Measurements from ENCODE around the gene C19orf47. TPM values are rescaled to one million over a fixed set of nuclear protein-coding genes. Genes with fewer than 3 reads are reported as not detected.
"Not testable (repeated sequence)": the region's sequence is repeated elsewhere in the genome, so short reads cannot be mapped to it uniquely, and the experiment has no call there.

Gene C19orf47
- polyA plus RNA-seq, 1 donor from 2014 or later, result 8.8 TPM

DNA sequence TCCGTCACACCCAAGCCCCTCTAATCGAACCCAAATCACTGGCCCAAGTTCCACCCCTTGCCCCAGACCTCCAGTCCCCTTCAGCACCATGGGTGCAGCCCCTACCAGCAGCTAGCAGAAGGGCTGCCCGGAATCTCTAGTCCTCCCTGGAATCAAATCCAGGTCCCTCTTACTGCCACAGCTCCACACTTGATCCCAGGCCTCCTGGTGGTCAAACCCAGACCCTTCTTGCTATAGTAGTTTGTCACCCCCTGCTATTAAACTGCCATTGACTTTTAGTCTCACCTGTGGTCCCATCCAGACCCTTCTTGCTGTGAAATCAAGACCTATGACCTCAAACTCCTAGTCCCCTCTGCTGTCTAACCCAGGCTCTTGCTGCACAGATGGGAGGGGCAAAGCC is 33.1 kb upstream of the C19orf47 start:
- H3K36me3 Mint-ChIP-seq, result peaks cover 2% of the 10 kb centered on the region
- H3K27ac Mint-ChIP-seq, result no peak overlapping the region
- H3K4me3 Mint-ChIP-seq, result peak overlapping the region in 1 of 4 donors; percentile 63
- H3K4me1 Mint-ChIP-seq, result no peaks in the 10 kb centered on the region
- H3K9me3 Mint-ChIP-seq, result no peaks in the 10 kb centered on the region
- H3K27me3 Mint-ChIP-seq, result no peaks in the 10 kb centered on the region

DNA sequence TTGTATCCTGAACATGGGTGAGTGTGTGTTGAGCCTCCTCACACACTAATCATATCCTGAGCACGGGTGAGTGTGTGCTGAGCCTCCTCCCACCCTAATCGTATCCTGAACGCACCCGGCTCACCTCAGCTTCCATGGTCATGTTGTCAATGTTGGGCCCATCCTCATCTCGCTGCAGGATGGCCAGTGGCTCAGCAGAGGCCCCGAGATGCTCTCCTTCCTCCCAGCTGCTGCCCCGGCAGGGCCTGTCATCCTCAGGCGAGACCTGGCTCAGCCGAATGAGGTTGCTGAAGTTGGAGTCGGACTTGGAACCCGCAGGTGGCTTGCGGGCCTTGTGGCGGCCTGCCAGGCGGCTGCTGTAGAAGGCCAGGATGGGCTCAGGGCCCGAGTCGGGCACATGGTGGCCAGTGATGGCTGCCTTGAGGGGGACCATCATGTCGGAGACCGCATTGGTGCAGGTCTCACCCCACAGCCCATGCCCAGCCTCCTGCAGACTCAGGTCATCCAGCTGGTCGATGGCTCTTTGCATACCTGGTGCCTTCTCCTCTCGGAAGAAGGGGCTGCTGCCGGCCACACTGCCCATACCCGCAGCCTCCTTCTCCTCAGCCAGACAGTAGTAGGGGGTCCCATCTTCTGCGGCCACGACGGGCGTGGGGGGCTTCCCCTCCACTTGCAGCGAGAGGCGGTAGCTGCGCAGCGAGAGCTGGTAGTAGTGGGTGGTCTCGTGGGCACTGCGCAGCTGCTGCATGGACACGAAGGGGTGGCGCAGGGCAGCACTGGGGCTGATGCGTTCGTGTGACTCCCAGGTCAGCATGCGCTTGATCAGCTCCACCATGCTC is 32.2 kb upstream of the C19orf47 start:
- H3K4me1 Mint-ChIP-seq, result no peaks in the 10 kb centered on the region
- no peak overlapping the region for H3K4me3 Mint-ChIP-seq
- H3K27ac Mint-ChIP-seq, result no peak overlapping the region
- H3K36me3 Mint-ChIP-seq, result peaks cover 2% of the 10 kb centered on the region
- H3K27me3 Mint-ChIP-seq, result no peaks in the 10 kb centered on the region
- H3K9me3 Mint-ChIP-seq, result no peaks in the 10 kb centered on the region

- Mint-ChIP-seq H3K9me3 (no peaks in the 10 kb centered on the region), H3K4me3 (no peak overlapping the region), H3K27me3 (no peaks in the 10 kb centered on the region), H3K27ac (peak overlapping the region in 1 of 3 donors; percentile 71), H3K36me3 (peaks cover 2% of the 10 kb centered on the region), H3K4me1 (no peaks in the 10 kb centered on the region)
These were observed 31.4 kb upstream of the C19orf47 start for GRCh38 chr19:40379446-40380198.

DNA sequence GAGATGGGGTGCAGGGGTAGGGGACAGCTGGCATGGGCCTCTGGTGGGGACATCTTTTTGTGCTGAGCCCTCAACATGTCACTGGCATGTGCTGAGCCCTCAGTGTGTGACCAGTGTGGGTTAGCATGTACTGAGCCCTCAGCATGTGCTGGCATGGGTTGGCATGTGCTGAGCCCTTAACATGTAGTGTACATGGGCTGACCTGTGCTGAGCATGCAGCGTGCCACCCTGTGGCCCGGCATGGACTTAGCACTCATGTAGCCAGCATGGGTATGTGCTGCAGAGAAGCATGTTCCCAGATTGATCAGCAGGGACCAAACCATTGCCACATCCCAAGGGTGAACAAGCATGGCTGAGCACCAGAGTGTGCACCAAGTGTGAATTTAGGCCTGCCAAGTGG is 30.3 kb upstream of the C19orf47 start:
- Mint-ChIP-seq H3K4me1 (no peaks in the 10 kb centered on the region), H3K27ac (no peak overlapping the region), H3K9me3 (no peaks in the 10 kb centered on the region), H3K36me3 (peaks cover 2% of the 10 kb centered on the region), H3K27me3 (no peaks in the 10 kb centered on the region), H3K4me3 (no peak overlapping the region)

- no peaks in the 10 kb centered on the region for H3K9me3 Mint-ChIP-seq
- peaks cover 2% of the 10 kb centered on the region for H3K36me3 Mint-ChIP-seq
- H3K4me1 Mint-ChIP-seq, result no peaks in the 10 kb centered on the region
- H3K27me3 Mint-ChIP-seq, result no peaks in the 10 kb centered on the region
- H3K27ac Mint-ChIP-seq, result no peak overlapping the region
- no peak overlapping the region for H3K4me3 Mint-ChIP-seq
These were observed 29.7 kb upstream of the C19orf47 start for GRCh38 chr19:40377876-40378385.

GRCh38 chr19:40376286-40376862 is 28.2 kb upstream of the C19orf47 start:
- no peak overlapping the region for H3K4me3 Mint-ChIP-seq
- no peaks in the 10 kb centered on the region for H3K27me3 Mint-ChIP-seq
- no peaks in the 10 kb centered on the region for H3K4me1 Mint-ChIP-seq
- H3K9me3 Mint-ChIP-seq, result no peaks in the 10 kb centered on the region
- H3K27ac Mint-ChIP-seq, result no peak overlapping the region
- peaks cover 2% of the 10 kb centered on the region for H3K36me3 Mint-ChIP-seq

GRCh38 chr19:40374084-40374483 is 25.9 kb upstream of the C19orf47 start:
- Mint-ChIP-seq H3K27me3 (no peaks in the 10 kb centered on the region), H3K27ac (no peak overlapping the region), H3K36me3 (no peaks in the 10 kb centered on the region), H3K9me3 (no peaks in the 10 kb centered on the region), H3K4me1 (peaks cover 0 to 2% (median 0%) of the 10 kb centered on the region in 3 donors), H3K4me3 (no peak overlapping the region)

DNA sequence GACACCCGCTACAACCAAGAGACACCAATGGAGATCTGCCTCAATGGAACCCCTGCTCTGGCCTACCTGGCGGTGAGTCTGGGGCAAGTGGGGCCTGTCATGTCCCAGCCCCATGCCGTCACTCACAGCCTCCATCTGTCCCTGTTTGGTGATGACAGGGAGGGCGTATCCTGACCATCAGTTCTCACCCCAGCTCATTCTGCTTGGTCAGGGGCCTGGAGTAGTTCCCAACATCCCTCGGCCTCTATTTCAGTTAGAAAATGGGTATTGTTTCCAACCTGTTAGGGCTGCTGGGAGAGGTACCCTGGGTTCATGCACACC is 23.6 kb upstream of the C19orf47 start:
- Mint-ChIP-seq H3K27ac (peak overlapping the region in 1 of 3 donors; percentile 80), H3K4me1 (peaks cover 0 to 5% (median 0%) of the 10 kb centered on the region in 3 donors), H3K9me3 (no peaks in the 10 kb centered on the region), H3K36me3 (peaks cover 1% of the 10 kb centered on the region), H3K4me3 (no peak overlapping the region), H3K27me3 (no peaks in the 10 kb centered on the region)

DNA sequence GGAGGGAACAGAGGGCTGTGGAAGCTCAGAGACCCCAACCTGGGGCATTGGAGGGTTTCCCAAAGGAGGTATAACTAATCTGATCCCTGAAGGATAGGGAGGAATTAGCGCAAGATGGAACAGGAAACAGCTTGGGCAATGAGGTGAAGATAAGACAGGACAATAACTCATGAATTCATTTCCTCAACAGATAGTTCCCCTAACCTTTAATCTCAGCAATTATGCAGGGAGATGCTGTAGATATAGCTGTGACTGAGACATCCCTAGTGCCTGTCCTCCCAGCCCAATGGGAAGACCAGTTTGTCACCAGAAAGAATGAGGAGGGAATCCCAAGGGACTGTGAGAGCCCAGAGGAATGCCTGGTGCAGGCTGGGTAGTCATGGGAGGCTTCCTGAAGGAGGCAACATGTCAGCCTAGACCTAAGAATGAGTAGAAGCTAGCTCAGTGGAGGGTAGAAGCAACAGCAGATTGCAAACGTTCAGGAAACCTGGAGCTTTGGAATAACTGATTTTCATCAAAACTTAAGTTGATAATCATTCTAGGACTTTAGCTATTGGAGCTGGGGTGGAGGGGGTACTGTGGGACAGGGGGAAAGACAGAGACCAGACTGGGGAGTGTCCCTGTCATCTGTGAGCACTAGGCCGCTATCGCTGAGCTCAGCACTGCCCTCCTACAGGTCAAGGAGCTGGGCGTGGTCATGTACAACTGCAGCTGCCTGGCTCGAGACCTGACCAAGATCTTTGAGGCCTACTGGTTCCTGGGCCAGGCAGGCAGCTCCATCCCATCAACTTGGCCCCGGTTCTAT is 23.0 kb upstream of the C19orf47 start:
- H3K4me1 Mint-ChIP-seq, result peaks cover 0 to 5% (median 0%) of the 10 kb centered on the region in 3 donors
- no peaks in the 10 kb centered on the region for H3K27me3 Mint-ChIP-seq
- no peak overlapping the region for H3K4me3 Mint-ChIP-seq
- peaks cover 1% of the 10 kb centered on the region for H3K36me3 Mint-ChIP-seq
- H3K27ac Mint-ChIP-seq, result peak overlapping the region in 1 of 3 donors; percentile 80
- no peaks in the 10 kb centered on the region for H3K9me3 Mint-ChIP-seq

DNA sequence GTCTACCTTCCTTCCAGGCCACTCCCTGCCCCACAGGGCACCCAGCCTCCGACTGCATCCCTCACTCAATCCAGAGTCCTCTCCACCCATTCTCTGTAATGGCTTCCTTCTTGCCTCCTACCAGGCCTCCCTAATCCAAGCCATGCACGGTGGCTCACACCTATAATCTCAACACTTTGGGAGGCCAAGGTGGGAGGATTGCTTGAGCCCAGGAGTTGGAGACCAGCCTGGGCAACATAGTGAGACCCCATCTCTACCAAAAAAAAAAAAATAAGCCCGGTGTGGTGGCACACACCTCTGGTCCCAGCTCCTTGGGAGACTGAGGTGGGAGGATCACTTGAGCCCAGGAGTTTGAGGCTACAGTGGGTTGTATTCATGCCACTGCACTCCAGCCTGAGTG is 22.1 kb upstream of the C19orf47 start:
- not testable (repeated sequence) for H3K4me3 Mint-ChIP-seq, H3K27me3 Mint-ChIP-seq, H3K27ac Mint-ChIP-seq, H3K9me3 Mint-ChIP-seq, H3K4me1 Mint-ChIP-seq, H3K36me3 Mint-ChIP-seq

DNA sequence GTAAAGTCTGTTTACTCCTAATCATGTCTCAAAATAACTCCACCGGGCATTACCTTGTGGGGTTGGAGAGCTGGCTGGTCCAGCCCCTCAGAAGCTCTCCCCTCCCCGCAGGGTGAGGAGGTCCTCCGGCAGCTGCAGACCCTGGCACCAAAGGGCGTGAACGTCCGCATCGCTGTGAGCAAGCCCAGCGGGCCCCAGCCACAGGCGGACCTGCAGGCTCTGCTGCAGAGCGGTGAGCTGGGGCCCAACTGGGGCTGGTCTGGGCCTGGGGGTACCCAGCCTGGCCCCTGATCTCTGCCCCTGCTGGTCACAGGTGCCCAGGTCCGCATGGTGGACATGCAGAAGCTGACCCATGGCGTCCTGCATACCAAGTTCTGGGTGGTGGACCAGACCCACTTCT is 21.6 kb upstream of the C19orf47 start:
- Mint-ChIP-seq H3K27me3 (no peaks in the 10 kb centered on the region), H3K36me3 (peaks cover 1% of the 10 kb centered on the region), H3K27ac (no peak overlapping the region), H3K4me1 (peaks cover 6 to 7% (median 7%) of the 10 kb centered on the region in 3 donors), H3K4me3 (no peak overlapping the region), H3K9me3 (no peaks in the 10 kb centered on the region)

DNA sequence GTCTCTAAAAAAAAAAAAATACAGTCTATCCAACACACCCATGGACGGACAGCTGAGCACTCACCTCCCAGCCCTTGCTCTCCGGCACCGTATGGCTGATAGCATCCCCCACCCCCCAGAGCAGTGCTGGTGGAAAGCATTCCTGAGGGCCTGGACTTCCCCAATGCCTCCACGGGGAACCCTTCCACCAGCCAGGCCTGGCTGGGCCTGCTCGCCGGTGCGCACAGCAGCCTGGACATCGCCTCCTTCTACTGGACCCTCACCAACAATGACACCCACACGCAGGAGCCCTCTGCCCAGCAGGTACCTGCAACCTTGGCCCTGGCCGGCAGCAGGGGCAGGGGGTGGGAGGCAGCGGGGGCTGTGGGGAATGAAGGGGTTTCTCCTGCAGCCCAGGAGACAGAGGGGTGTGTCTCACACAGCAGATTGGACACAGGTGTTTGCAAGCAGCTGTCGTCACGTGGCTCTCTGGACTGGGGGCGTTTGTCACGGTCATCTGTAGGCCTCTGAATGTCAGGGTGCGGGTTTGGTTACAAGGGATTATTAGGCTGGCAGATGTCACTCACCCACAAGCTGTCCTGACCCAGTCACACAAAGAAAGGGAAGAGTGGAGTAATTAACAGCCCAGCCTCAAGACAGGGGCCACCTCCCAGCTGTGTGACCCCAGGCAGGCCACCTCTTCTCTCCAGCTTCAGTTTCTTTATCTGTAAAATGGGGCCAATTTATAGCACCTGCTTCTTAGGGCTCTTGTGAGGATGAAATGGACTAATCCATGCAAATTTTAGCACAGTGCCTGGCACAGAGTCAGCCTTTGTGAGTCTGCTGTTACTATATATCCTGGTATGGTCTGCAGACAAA is 19.6 kb upstream of the C19orf47 start:
- H3K4me3 Mint-ChIP-seq, result no peak overlapping the region
- H3K9me3 Mint-ChIP-seq, result peaks cover 0 to 1% (median 0%) of the 10 kb centered on the region in 3 donors
- no peak overlapping the region for H3K27ac Mint-ChIP-seq
- peaks cover 1% of the 10 kb centered on the region for H3K36me3 Mint-ChIP-seq
- peaks cover 7 to 11% (median 8%) of the 10 kb centered on the region in 3 donors for H3K4me1 Mint-ChIP-seq
- H3K27me3 Mint-ChIP-seq, result no peaks in the 10 kb centered on the region

DNA sequence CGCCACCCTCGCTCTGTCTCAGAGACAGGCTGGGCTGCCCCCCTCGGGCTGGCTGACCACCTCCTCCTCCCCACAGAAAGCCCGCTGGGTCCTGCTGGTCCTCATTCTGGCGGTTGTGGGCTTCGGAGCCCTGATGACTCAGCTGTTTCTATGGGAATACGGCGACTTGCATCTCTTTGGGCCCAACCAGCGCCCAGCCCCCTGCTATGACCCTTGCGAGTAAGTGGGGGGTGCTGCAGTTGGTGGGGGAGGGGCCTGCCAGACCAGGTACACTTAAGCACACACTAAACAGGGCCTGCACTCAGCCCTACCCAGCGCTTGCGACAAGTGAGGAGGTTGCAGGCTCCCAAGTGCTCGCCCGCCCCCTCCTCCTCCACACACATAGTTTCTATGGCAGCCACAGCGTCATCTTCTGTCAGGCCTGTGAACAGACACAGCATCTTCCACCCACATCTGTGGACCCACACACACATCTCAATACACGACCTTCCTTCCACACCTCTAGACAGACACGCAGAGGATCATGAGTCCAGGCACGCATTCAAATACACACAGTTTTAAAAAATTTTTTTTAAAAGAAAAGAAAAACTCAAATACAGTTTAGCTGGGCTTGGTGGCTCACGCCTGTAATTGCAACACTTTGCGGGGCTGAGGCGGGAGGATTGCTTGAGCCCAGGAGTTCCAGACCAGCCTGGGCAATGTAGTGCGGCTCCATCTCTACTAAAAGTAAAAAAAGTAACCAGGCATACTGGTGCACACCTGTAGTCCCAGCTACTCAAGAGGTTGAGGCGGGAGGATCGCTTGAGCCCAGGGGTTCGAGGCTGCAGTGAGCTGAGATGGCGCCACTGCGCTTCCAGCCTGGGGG is 18.7 kb upstream of the C19orf47 start:
- Mint-ChIP-seq H3K4me3 (no peak overlapping the region), H3K4me1 (peaks cover 7 to 12% (median 8%) of the 10 kb centered on the region in 3 donors), H3K27me3 (no peaks in the 10 kb centered on the region), H3K9me3 (peaks cover 0 to 1% (median 0%) of the 10 kb centered on the region in 3 donors), H3K27ac (no peak overlapping the region), H3K36me3 (peaks cover 3% of the 10 kb centered on the region)
